Liver (tissue), 9 donors: ENCODE data around the gene NLRP6. TPM values are rescaled to one million over a fixed set of nuclear protein-coding genes. Genes with fewer than 3 reads are reported as not detected.

Source experiments
- DNase-seq: peaks from one replicate; pipeline ENCODE4 v3.0.0-alpha.2; 2017; ENCODE audit warnings: low spot score
- H3K27ac ChIP-seq, 2 donors: one replicate each; pipeline ENCODE4 v1.7.0; 2013; ENCODE audit warnings: inconsistent platforms in 2 of 2, low read length in 2 of 2, control low read depth in 1 of 2, low read depth in 1 of 2, mild to moderate bottlenecking in 1 of 2
- H3K27me3 ChIP-seq, 4 donors: one replicate each; pipeline versions ENCODE4 v1.6.1 to v1.7.0; 2013; ENCODE audit warnings: low read length in 3 of 4, inconsistent platforms in 1 of 4, mild to moderate bottlenecking in 1 of 4, moderate library complexity in 1 of 4; ENCODE audit not compliant: control insufficient read depth in 4 of 4, insufficient read depth in 4 of 4
- H3K36me3 ChIP-seq, 4 donors: one replicate each; pipeline versions ENCODE4 v1.6.1 to v1.7.0; 2013; ENCODE audit warnings: low read length in 3 of 4, mild to moderate bottlenecking in 3 of 4, low read depth in 1 of 4, moderate library complexity in 1 of 4; ENCODE audit not compliant: control insufficient read depth in 4 of 4, insufficient read depth in 3 of 4
- H3K4me1 ChIP-seq, 4 donors: one replicate each; pipeline versions ENCODE4 v1.6.1 to v1.7.0; 2013; ENCODE audit warnings: low read length in 3 of 4, mild to moderate bottlenecking in 3 of 4, moderate library complexity in 1 of 4; ENCODE audit not compliant: control insufficient read depth in 4 of 4, insufficient read depth in 4 of 4
- H3K4me3 ChIP-seq, 3 donors: one replicate each; pipeline versions ENCODE4 v1.6.1 to v1.7.0; 2013; ENCODE audit warnings: low read length in 3 of 3, control low read depth in 1 of 3, low read depth in 1 of 3, mild to moderate bottlenecking in 1 of 3
- H3K9ac ChIP-seq, 2 donors: one replicate each; pipeline ENCODE4 v1.7.0; 2013; ENCODE audit warnings: low read length in 2 of 2, mild to moderate bottlenecking in 2 of 2, moderate library complexity in 2 of 2, control low read depth in 1 of 2, low read depth in 1 of 2
- H3K9me3 ChIP-seq, 4 donors: one replicate each; pipeline versions ENCODE4 v1.6.1 to v1.7.0; 2013; ENCODE audit warnings: low read length in 3 of 4; ENCODE audit not compliant: control insufficient read depth in 4 of 4
- ATF3 ChIP-seq: IDR thresholded peaks from 2 replicates; pipeline ENCODE4 v1.6.1; 2016; ENCODE audit warnings: antibody characterized with exemption
- EGR1 ChIP-seq, 2 donors: IDR thresholded peaks; 2 replicates each; pipeline ENCODE4 v1.6.1; 2016 to 2018; ENCODE audit warnings: antibody characterized with exemption in 2 of 2, low read depth in 2 of 2
- FOXA1 ChIP-seq: IDR thresholded peaks from 2 replicates; pipeline ENCODE4 v1.6.1; 2016; ENCODE audit warnings: antibody characterized with exemption
- GABPA ChIP-seq, 2 donors: IDR thresholded peaks in 1 of 2; conservative IDR thresholded peaks in 1 of 2; 2 replicates each; pipeline ENCODE4 v1.6.1; 2016; ENCODE audit warnings: antibody characterized with exemption in 2 of 2, mild to moderate bottlenecking in 1 of 2, moderate library complexity in 1 of 2
- HNF4A ChIP-seq, 2 donors: conservative IDR thresholded peaks; 2 replicates each; pipeline ENCODE4 v1.6.1; 2016; ENCODE audit warnings: antibody characterized with exemption in 2 of 2, mild to moderate bottlenecking in 2 of 2
- HNF4G ChIP-seq: IDR thresholded peaks from 2 replicates; pipeline ENCODE4 v1.6.1; 2016; ENCODE audit warnings: antibody characterized with exemption
- MAX ChIP-seq: IDR thresholded peaks from 2 replicates; pipeline ENCODE4 v1.6.1; 2016; ENCODE audit warnings: antibody characterized with exemption
- RAD21 ChIP-seq, 2 donors: IDR thresholded peaks; 2 replicates each; pipeline ENCODE4 v1.6.1; 2016; ENCODE audit warnings: antibody characterized with exemption in 2 of 2, mild to moderate bottlenecking in 2 of 2
- REST ChIP-seq: IDR thresholded peaks from 2 replicates; pipeline ENCODE4 v1.6.1; 2016; ENCODE audit warnings: antibody characterized with exemption, mild to moderate bottlenecking
- SP1 ChIP-seq: IDR thresholded peaks from 2 replicates; pipeline ENCODE4 v1.6.1; 2018; ENCODE audit warnings: antibody characterized with exemption, mild to moderate bottlenecking
- TAF1 ChIP-seq: conservative IDR thresholded peaks from 2 replicates; pipeline ENCODE4 v1.6.1; 2016; ENCODE audit warnings: antibody characterized with exemption, mild to moderate bottlenecking
- YY1 ChIP-seq: IDR thresholded peaks from 2 replicates; pipeline ENCODE4 v1.6.1; 2016; ENCODE audit warnings: antibody characterized with exemption, mild to moderate bottlenecking
- ZBTB33 ChIP-seq: IDR thresholded peaks from 2 replicates; pipeline ENCODE4 v1.6.1; 2016; ENCODE audit warnings: antibody characterized with exemption
- WGBS: extraction: QIAGEN DNeasy Blood & Tissue Kit; methylation state at CpG from one replicate; pipeline ENCODE4 v1.1.7; 2013; 5-methylcytosine and 5-hydroxymethylcytosine counted together
- polyA plus RNA-seq, 2 donors: library from polyadenylated mRNA; stranded (reverse) in 1 of 2; unstranded in 1 of 2; fragments of 200-250 nt in 1 of 2; fragments of >200 nt in 1 of 2; fragmentation: Nextera tagmentation in 1 of 2; extraction: Ambion mirVana in 1 of 2; gene quantifications; one replicate each; pipeline versions ENCODE4 v1.2.1 to v1.2.3, GENCODE V29; 2013 to 2015
- total RNA-seq, 2 donors: library from RNA; depleted of rRNA; stranded (reverse); fragments of >200 nt; gene quantifications; one replicate each; pipeline ENCODE4 v1.2.3, GENCODE V29; 2014
- donor health status: healthy.
- donor health status: healthy.
- donor health status: healthy.
- donor health status: healthy.
- donor health status: healthy.

The NLRP6 gene
- total and polyA plus RNA-seq, 4 donors = 0.05 to 5.7 (median 0.97) TPM

GRCh38 chr11:297586-298405 is 19.6 kb downstream of the NLRP6 start:
- Histone ChIP-seq H3K9ac (no peak overlapping the region), H3K27ac (no peak overlapping the region), H3K4me3 (no peak overlapping the region), H3K36me3 (peaks cover 0 to 2% (median 0%) of the 10 kb centered on the region in 4 donors), H3K9me3 (no peaks in the 10 kb centered on the region), H3K4me1 (no peaks in the 10 kb centered on the region), H3K27me3 (no peaks in the 10 kb centered on the region)
- TF ChIP-seq REST (no peak), YY1 (no peak), TAF1 (no peak), FOXA1 (no peak)
- WGBS = 58% methylated on average over 26 of the region's 26 CpGs
- DNase-seq = no peak

- Histone ChIP-seq H3K9me3 (no peaks in the 10 kb centered on the region), H3K4me3 (no peak overlapping the region), H3K36me3 (peaks cover 0 to under 1% (median 0%) of the 10 kb centered on the region in 4 donors), H3K27ac (no peak overlapping the region), H3K9ac (no peak overlapping the region), H3K4me1 (no peaks in the 10 kb centered on the region), H3K27me3 (no peaks in the 10 kb centered on the region)
- no peak for DNase-seq
- no peak for TF ChIP-seq EGR1 (IDR thresholded peaks at IDR 0.05; ENCODE audit: low read depth in 2 of 2)
- TF ChIP-seq ATF3 = no peak
- TF ChIP-seq RAD21 (IDR thresholded peaks at IDR 0.05) = no peak
- no peak for TF ChIP-seq HNF4G
- no peak for TF ChIP-seq YY1
- TF ChIP-seq GABPA (IDR thresholded peaks at IDR 0.05 in 1 of 2, conservative IDR thresholded peaks at IDR 0.05 in 1 of 2) = no peak
- TF ChIP-seq HNF4A (conservative IDR thresholded peaks at IDR 0.05) = no peak
- no peak for TF ChIP-seq FOXA1
- TF ChIP-seq TAF1 = no peak
- TF ChIP-seq ZBTB33 = no peak
- no peak for TF ChIP-seq SP1
- no peak for TF ChIP-seq MAX
- 51% methylated on average over 15 of the region's 15 CpGs for WGBS
These were observed 20.3 kb downstream of the NLRP6 start for GRCh38 chr11:298406-299065.
